GM12891 (cell line): Measurements from ENCODE around the gene ETFA.

Experiments used
- POLR2A ChIP-seq: IDR thresholded peaks from 2 replicates; pipeline ENCODE4 v1.6.1; 2011; ENCODE audit warnings: low read depth, low read length, control low read depth
- POLR2AphosphoS5 ChIP-seq: IDR thresholded peaks from 2 replicates; pipeline ENCODE4 v1.6.1; 2011; ENCODE audit warnings: low read depth, low read length, control low read depth

DNA sequence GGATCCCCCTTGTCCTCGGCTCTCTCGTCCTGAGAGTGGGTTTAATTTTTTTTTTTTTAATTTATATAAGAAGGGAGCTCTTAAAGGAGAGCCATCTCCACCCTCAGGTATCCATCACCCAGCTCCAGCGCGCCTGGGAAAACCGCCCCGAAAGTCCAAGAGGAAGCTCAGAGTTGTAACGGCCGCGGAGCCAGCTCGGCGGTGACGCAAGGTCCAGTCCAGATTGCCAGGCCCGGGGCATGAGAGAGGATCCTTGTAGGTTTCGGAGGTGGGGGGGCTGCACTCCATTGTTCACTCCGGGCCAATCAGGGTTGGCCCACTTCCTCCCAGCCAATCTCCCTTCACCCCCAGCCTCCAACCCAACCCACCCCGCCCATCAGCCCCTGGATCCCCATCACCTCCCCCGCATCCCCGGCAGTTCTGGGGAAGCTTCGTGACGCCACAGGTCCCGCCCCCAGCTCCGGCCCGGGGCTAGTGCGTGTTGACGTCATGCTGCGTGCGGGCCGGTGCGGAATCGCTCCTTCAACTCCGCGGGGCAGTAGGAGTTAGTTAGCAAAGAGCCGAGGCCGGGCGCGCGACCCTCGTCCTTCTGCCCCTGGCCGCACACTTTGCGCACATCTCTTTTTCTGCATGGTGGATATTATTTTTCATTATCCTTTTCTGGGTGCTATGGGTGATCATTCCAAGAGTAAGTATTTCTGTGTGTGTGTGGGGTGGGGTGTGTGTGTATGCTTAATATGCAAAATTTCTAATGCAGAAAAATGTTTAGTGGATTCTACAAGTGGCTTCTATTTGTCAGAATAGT, 25.2 kb upstream of the ETFA start, which contains the start of gene ISL2:
- TF ChIP-seq POLR2AphosphoS5 (0 out of 2 replicates have a peak, but pooled peaks have one; percentile 41), POLR2A (no peak)
